Nephron (organoid): ENCODE data around the gene IL3RA.

Source experiments
- H3K27ac Mint-ChIP-seq, 3 experiments: 2 replicates each; pipeline ENCODE4 v1.8.0; 2020; ENCODE audit warnings: mixed read lengths in 3 of 3, mild to moderate bottlenecking in 2 of 3, moderate library complexity in 1 of 3
- H3K27me3 Mint-ChIP-seq: 2 replicates; pipeline ENCODE4 v1.8.0; 2021; ENCODE audit warnings: low read depth, mild to moderate bottlenecking, moderate library complexity, mixed read lengths
- H3K36me3 Mint-ChIP-seq: 2 replicates; pipeline ENCODE4 v1.8.0; 2020; ENCODE audit warnings: low read depth, mixed read lengths
- H3K4me1 Mint-ChIP-seq: 2 replicates; pipeline ENCODE4 v1.8.0; 2020; ENCODE audit warnings: mixed read lengths
- H3K4me3 Mint-ChIP-seq, 3 experiments: 2 replicates each; pipeline ENCODE4 v1.8.0; 2020; ENCODE audit warnings: mild to moderate bottlenecking in 3 of 3, mixed read lengths in 3 of 3, moderate library complexity in 2 of 3
- H3K9me3 Mint-ChIP-seq: 2 replicates; pipeline ENCODE4 v1.8.0; 2020; ENCODE audit warnings: mixed read lengths
- TF ChIP-seq, protein P1 (sequence below), 3 experiments: fragments of 200-600 bp; sonication (generic); IDR thresholded peaks; one replicate each; pipeline ENCODE4 v1.5.0; 2021; ENCODE audit warnings: antibody characterized with exemption in 3 of 3; ENCODE audit not compliant: unreplicated experiment in 3 of 3

Gene IL3RA

GRCh38 chrX:1427756-1428155, 91.2 kb downstream of the IL3RA start:
- H3K36me3 Mint-ChIP-seq, result peaks cover 54% of the 10 kb centered on the region
- H3K4me3 Mint-ChIP-seq, result no peak overlapping the region
- H3K27me3 Mint-ChIP-seq, result no peaks in the 10 kb centered on the region

DNA sequence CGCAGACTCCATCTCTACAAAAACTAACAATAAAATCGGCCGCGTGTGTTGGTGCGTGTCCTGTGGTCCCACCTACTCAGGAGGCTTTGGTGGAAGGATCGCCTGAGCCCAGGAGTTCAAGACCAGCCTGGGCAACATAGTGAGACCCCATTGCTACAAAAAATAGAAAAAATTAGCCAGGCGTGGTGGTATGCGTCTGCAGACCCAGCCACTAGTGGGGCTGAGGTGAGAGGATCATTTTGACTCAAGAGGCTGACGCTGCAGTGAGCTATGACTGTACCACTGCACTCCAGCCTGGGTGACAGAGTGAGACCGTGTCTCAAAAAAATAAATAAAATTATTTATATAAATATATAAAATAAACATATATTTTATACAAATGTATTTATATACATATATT, 93.9 kb downstream of the IL3RA start:
- H3K9me3 Mint-ChIP-seq, result peaks cover 8% of the 10 kb centered on the region
- H3K4me1 Mint-ChIP-seq, result no peaks in the 10 kb centered on the region
- H3K4me3 Mint-ChIP-seq, result no peak overlapping the region
- no peaks in the 10 kb centered on the region for H3K27me3 Mint-ChIP-seq
- TF ChIP-seq, protein P1, sequence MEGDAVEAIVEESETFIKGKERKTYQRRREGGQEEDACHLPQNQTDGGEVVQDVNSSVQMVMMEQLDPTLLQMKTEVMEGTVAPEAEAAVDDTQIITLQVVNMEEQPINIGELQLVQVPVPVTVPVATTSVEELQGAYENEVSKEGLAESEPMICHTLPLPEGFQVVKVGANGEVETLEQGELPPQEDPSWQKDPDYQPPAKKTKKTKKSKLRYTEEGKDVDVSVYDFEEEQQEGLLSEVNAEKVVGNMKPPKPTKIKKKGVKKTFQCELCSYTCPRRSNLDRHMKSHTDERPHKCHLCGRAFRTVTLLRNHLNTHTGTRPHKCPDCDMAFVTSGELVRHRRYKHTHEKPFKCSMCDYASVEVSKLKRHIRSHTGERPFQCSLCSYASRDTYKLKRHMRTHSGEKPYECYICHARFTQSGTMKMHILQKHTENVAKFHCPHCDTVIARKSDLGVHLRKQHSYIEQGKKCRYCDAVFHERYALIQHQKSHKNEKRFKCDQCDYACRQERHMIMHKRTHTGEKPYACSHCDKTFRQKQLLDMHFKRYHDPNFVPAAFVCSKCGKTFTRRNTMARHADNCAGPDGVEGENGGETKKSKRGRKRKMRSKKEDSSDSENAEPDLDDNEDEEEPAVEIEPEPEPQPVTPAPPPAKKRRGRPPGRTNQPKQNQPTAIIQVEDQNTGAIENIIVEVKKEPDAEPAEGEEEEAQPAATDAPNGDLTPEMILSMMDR (IDR thresholded peaks at IDR 0.05; ENCODE audit: unreplicated experiment in 3 of 3), result no peak
- no peak overlapping the region for H3K27ac Mint-ChIP-seq
- H3K36me3 Mint-ChIP-seq, result peaks cover 32% of the 10 kb centered on the region

More at GRCh38 chrX:1427756-1428155, 91.2 kb downstream of the IL3RA start:
- Mint-ChIP-seq H3K4me1 (no peaks in the 10 kb centered on the region), H3K27ac (no peak overlapping the region), H3K9me3 (peaks cover 30% of the 10 kb centered on the region)
- TF ChIP-seq, protein P1 (IDR thresholded peaks at IDR 0.05; ENCODE audit: unreplicated experiment in 3 of 3), result no peak
